Ovary (tissue), 3 donors: ENCODE results near the gene FKBP2.

Experiments used
- CTCF ChIP-seq, 3 donors: fragments of 450-650 bp in 2 of 3; fragments of 200-600 bp in 1 of 3; IDR thresholded peaks; one replicate each; pipeline versions ENCODE4 v1.5.1 to v1.8.0; 2016 to 2022; ENCODE audit warnings: antibody characterized with exemption in 3 of 3, mild to moderate bottlenecking in 1 of 3
- POLR2A ChIP-seq: fragments of 450-650 bp; IDR thresholded peaks from one replicate; pipeline ENCODE4 v1.6.1; 2017; ENCODE audit warnings: antibody characterized with exemption, mild to moderate bottlenecking, moderate library complexity
- donor health status: DM: no; HTN: no; CAD: no.

GRCh38 chr11:64284048-64284961, 43.4 kb downstream of the FKBP2 start, which contains the start of gene BAD:
- no peak for TF ChIP-seq CTCF (IDR thresholded peaks at IDR 0.05)
- peak; percentile 69 for TF ChIP-seq POLR2A
